HepG2 (cell line): ENCODE measurements around the gene OTUB2. TPM values are rescaled to one million over a fixed set of nuclear protein-coding genes. Genes with fewer than 3 reads are reported as not detected.

Source experiments
- AGO1 ChIP-seq: fragments of 200-400 bp; formaldehyde crosslinking; IDR thresholded peaks from 2 replicates; pipeline ENCODE4 v1.6.1; 2017; ENCODE audit warnings: mild to moderate bottlenecking, low read depth, low read length, moderate library complexity; ENCODE audit not compliant: poor library complexity, severe bottlenecking
- CHD2 ChIP-seq: IDR thresholded peaks from 2 replicates; pipeline ENCODE4 v1.6.1; 2011; ENCODE audit warnings: low read depth, low read length, improper control_type of control experiment
- DDIT3 ChIP-seq: sonication (generic); formaldehyde crosslinking; IDR thresholded peaks from 2 replicates; pipeline ENCODE4 v1.4.0; 2020; ENCODE audit warnings: mild to moderate bottlenecking, missing genetic modification reagents
- ELF3 ChIP-seq: IDR thresholded peaks from 2 replicates; pipeline ENCODE4 v1.6.1; 2016; ENCODE audit warnings: missing genetic modification reagents, missing compliant biosample characterization
- KDM5A ChIP-seq: fragments of 200-600 bp; sonication (generic); IDR thresholded peaks from 2 replicates; pipeline ENCODE4 v1.7.0; 2018; ENCODE audit warnings: antibody characterized with exemption, mild to moderate bottlenecking, low read length, borderline replicate concordance
- MIER2 ChIP-seq: IDR thresholded peaks from 2 replicates; pipeline ENCODE4 v1.6.1; 2016; ENCODE audit warnings: missing biosample characterization, missing genetic modification reagents
- SRSF1 ChIP-seq: fragments of 200-400 bp; formaldehyde crosslinking; optimal IDR thresholded peaks from 2 replicates; pipeline ENCODE3; 2017; ENCODE audit warnings: mild to moderate bottlenecking, low read depth, low read length, moderate library complexity
- WIZ ChIP-seq: sonication (generic); formaldehyde crosslinking; IDR thresholded peaks from 2 replicates; pipeline ENCODE4 v1.5.1; 2020; ENCODE audit warnings: mild to moderate bottlenecking, missing genetic modification reagents
- ZNF235 ChIP-seq: sonication (generic); formaldehyde crosslinking; IDR thresholded peaks from 2 replicates; pipeline ENCODE4 v1.8.1; 2023; ENCODE audit warnings: mild to moderate bottlenecking, missing genetic modification reagents, borderline replicate concordance
- ZNF318 ChIP-seq: sonication (generic); formaldehyde crosslinking; IDR thresholded peaks from 2 replicates; pipeline ENCODE4 v1.4.0; 2020; ENCODE audit warnings: mild to moderate bottlenecking, missing genetic modification reagents
- ZNF569 ChIP-seq: sonication (generic); formaldehyde crosslinking; IDR thresholded peaks from 2 replicates; pipeline ENCODE4 v1.5.0; 2020; ENCODE audit warnings: mild to moderate bottlenecking, missing genetic modification reagents, moderate library complexity, borderline replicate concordance
- ZNF674 ChIP-seq: sonication (generic); formaldehyde crosslinking; IDR thresholded peaks from 2 replicates; pipeline ENCODE4 v1.5.0; 2020; ENCODE audit warnings: low read depth, mild to moderate bottlenecking, missing genetic modification reagents
- ZNF687 ChIP-seq: sonication (generic); formaldehyde crosslinking; IDR thresholded peaks from 2 replicates; pipeline ENCODE4 v1.5.1; 2020; ENCODE audit warnings: mild to moderate bottlenecking, missing genetic modification reagents, moderate library complexity
- ZNF777 ChIP-seq: sonication (generic); formaldehyde crosslinking; IDR thresholded peaks from 2 replicates; pipeline ENCODE4 v1.4.0; 2020; ENCODE audit warnings: missing genetic modification reagents
- ZNF781 ChIP-seq: sonication (generic); formaldehyde crosslinking; IDR thresholded peaks from 2 replicates; pipeline ENCODE4 v1.5.1; 2020; ENCODE audit warnings: borderline replicate concordance, mild to moderate bottlenecking, missing genetic modification reagents; ENCODE audit errors: not compliant biosample characterization
- ZSCAN21 ChIP-seq: sonication (generic); formaldehyde crosslinking; IDR thresholded peaks from 2 replicates; pipeline ENCODE4 v1.8.0; 2022; ENCODE audit warnings: mild to moderate bottlenecking, missing genetic modification reagents, moderate library complexity, borderline replicate concordance
- polyA plus RNA-seq, 8 experiments: library from polyadenylated mRNA; depleted of rRNA in 3 of 8; stranded (reverse) in 7 of 8; unstranded in 1 of 8; fragments of >200 nt; fragmentation: Illumina TruSeq in 4 of 8; extraction: Trizol in 4 of 8; gene quantifications; 2 replicates each; pipeline versions ENCODE4 v1.2.1 to v1.2.3, GENCODE V29; 2011 to 2016; ENCODE audit warnings: low read depth in 4 of 8, missing spikeins in 1 of 8, mixed read lengths in 1 of 8; ENCODE audit not compliant: insufficient read depth in 1 of 8
- total RNA-seq, 5 experiments: library from RNA; depleted of rRNA; stranded (reverse); fragments of >200 nt; fragmentation: Illumina TruSeq; extraction: Trizol; gene quantifications; 2 replicates each; pipeline ENCODE4 v1.2.3, GENCODE V29; 2016; ENCODE audit warnings: low read depth in 1 of 5

Gene OTUB2
- total and polyA plus RNA-seq, 2 of the 13 experiments (the other 11 are each of a cell fraction or from before 2014, with no cell fraction given) = 2.2 to 2.4 TPM

- TF ChIP-seq ZNF318 (CRISPR knock-in tag) (no peak), ZNF781 (CRISPR knock-in tag) (no peak), MIER2 (CRISPR knock-in tag) (no peak), SRSF1 (peak; percentile 74), ZSCAN21 (no peak; the same call in 1 of the 2 replicates), ZNF674 (CRISPR knock-in tag) (no peak), ZNF235 (CRISPR knock-in tag) (peak; percentile 55; the same call in 1 of the 2 replicates), ELF3 (CRISPR knock-in tag) (peak; percentile 38; the same call in 1 of the 2 replicates), DDIT3 (no peak), CHD2 (no peak), ZNF569 (CRISPR knock-in tag) (no peak), ZNF777 (CRISPR knock-in tag) (peak; percentile 95), WIZ (CRISPR knock-in tag) (no peak), AGO1 (no peak), KDM5A (no peak), ZNF687 (CRISPR knock-in tag) (peak; percentile 73)
Observed at GRCh38 chr14:94026173-94026888, at the start of gene OTUB2 (continued).
